ENCODE results near the gene ELOVL6. TPM values are rescaled to one million over a fixed set of nuclear protein-coding genes. Genes with fewer than 3 reads are reported as not detected.

The ELOVL6 gene
- total and polyA plus RNA-seq, 10 of the 15 experiments (the other 5 are each of a cell fraction or from before 2014, with no cell fraction given): 3.9 to 33.5 (median 8.1) TPM

DNA sequence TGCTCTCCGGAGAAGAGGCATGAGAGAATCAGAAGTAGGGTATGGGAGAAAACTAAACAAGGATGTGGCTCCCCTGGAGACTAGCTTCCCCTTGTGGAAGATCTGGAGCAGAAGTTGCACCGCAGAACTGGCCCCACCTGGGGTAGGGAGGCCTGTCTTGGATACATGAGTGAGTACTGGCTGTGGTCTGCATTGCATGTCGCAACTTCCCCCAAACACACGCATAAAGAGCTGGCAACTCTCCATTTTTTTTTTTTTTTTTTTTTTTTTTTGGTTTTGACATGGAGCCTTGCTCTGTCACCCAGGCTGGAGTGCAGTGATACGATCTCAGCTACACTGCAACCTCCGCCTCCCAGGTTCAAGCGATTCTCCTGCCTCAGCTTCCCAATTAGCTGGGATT, 165.8 kb downstream of the ELOVL6 start:
- WGBS (ENCODE audit: insufficient coverage, insufficient replicate concordance, low lambda C conversion rate, missing lambda C conversion rate): 60% methylated on average over 7 of the region's 7 CpGs
- Histone ChIP-seq H3K9ac (ENCODE audit: control insufficient read depth, insufficient read depth, low read length) (no peak overlapping the region), H3K4me1 (ENCODE audit: control insufficient read depth, insufficient read depth, low read length) (peaks cover 14% of the 10 kb centered on the region), H4K20me1 (ENCODE audit: control insufficient read depth, insufficient read depth) (no peaks in the 10 kb centered on the region), H3K4me2 (ENCODE audit: control insufficient read depth, insufficient read depth) (no peak overlapping the region), H3K27me3 (replicated peaks in 1 of 2; ENCODE audit: control insufficient read depth in 2 of 2, insufficient read depth in 2 of 2, low read length in 1 of 2) (no peaks in the 10 kb centered on the region), H3K4me3 (no peak overlapping the region), H2AFZ (ENCODE audit: control insufficient read depth, low read depth, low read length) (no peak overlapping the region), H3K79me2 (ENCODE audit: control insufficient read depth, insufficient read depth, low read length) (no peaks in the 10 kb centered on the region), H3K27ac (ENCODE audit: control insufficient read depth, insufficient read depth) (no peak overlapping the region), H3K36me3 (ENCODE audit: control insufficient read depth in 2 of 2, insufficient read depth in 2 of 2, low read length in 1 of 2) (no peaks in the 10 kb centered on the region), H3K9me3 (replicated peaks; ENCODE audit: control insufficient read depth, insufficient read depth, low read length) (peaks cover 2% of the 10 kb centered on the region; the same call in 1 of the 3 replicates)
- FAIRE-seq (no peak), DNase-seq (ENCODE audit: low read depth, low spot score) (no peak), ATAC-seq (no peak)
- RAD21 ChIA-PET (ENCODE audit: unreplicated experiment): interaction anchor here (1.0 to 2.9 kb wide), 3 partner anchors 17 to 166 kb away, joined by 3 to 12 read pairs (median 4); partner anchors contain the start of gene ELOVL6
- no TSS peak for BruUV-seq (replicated peaks)
- in situ Hi-C loops (cut with MboI): no loop called here
- POLR2A ChIA-PET: interaction anchor here (0.6 kb wide), 2 partner anchors 158 to 166 kb away, joined by 5 read pairs; partner anchors contain the start of gene ELOVL6
- TF ChIP-seq TCF12 (IDR thresholded peaks at IDR 0.05; ENCODE audit: low read depth, low read length) (no peak), NFIC (IDR thresholded peaks at IDR 0.05; ENCODE audit: low read depth, low read length) (no peak), PML (IDR thresholded peaks at IDR 0.05; ENCODE audit: low read length) (no peak), BRCA1 (IDR thresholded peaks at IDR 0.05; ENCODE audit: low read depth, low read length) (no peak), EGR1 (IDR thresholded peaks at IDR 0.05; ENCODE audit: borderline replicate concordance in 1 of 2, low read depth in 2 of 2, low read length in 2 of 2) (no peak), IKZF1 (conservative IDR thresholded peaks at IDR 0.05) (no peak), POLR2A (IDR thresholded peaks at IDR 0.05; ENCODE audit: low read depth, low read length) (no peak), BCL11A (IDR thresholded peaks at IDR 0.05; ENCODE audit: low read depth, low read length) (no peak), PAX8 (IDR thresholded peaks at IDR 0.05) (no peak), NBN (IDR thresholded peaks at IDR 0.05) (no peak)
- TF ChIP-seq, protein P1, sequence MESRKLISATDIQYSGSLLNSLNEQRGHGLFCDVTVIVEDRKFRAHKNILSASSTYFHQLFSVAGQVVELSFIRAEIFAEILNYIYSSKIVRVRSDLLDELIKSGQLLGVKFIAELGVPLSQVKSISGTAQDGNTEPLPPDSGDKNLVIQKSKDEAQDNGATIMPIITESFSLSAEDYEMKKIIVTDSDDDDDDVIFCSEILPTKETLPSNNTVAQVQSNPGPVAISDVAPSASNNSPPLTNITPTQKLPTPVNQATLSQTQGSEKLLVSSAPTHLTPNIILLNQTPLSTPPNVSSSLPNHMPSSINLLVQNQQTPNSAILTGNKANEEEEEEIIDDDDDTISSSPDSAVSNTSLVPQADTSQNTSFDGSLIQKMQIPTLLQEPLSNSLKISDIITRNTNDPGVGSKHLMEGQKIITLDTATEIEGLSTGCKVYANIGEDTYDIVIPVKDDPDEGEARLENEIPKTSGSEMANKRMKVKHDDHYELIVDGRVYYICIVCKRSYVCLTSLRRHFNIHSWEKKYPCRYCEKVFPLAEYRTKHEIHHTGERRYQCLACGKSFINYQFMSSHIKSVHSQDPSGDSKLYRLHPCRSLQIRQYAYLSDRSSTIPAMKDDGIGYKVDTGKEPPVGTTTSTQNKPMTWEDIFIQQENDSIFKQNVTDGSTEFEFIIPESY (IDR thresholded peaks at IDR 0.05): no peak
- intact Hi-C loops (cut with micrococcal nuclease; ENCODE audit: unreplicated experiment): no loop called here
- SMC1A ChIA-PET (ENCODE audit: uncharacterized antibody, unreplicated experiment): interaction anchor here (2.7 to 4.4 kb wide), 2 partner anchors 16 to 23 kb away, joined by 17 to 20 read pairs; no protein-coding TSS in a partner anchor
- CTCF ChIA-PET: interaction anchor here (1.0 to 1.9 kb wide), 3 partner anchors 16 to 478 kb away, joined by 3 to 8 read pairs (median 6); no protein-coding TSS in a partner anchor
